Body of pancreas (tissue), 4 donors: ENCODE results near the gene ITGAX.

Experiments used
- POLR2A ChIP-seq, 3 donors: fragments of 450-650 bp; IDR thresholded peaks; one replicate each; pipeline ENCODE4 v1.6.1; 2016; ENCODE audit warnings: antibody characterized with exemption in 3 of 3, mild to moderate bottlenecking in 2 of 3
- TF ChIP-seq, protein P1 (sequence below), 7 experiments: fragments of 450-650 bp in 4 of 7; fragments of 200-600 bp in 3 of 7; sonication (generic) in 3 of 7; IDR thresholded peaks; one replicate each; pipeline ENCODE4 v1.5.1; 2016 to 2019; ENCODE audit warnings: antibody characterized with exemption in 7 of 7

DNA sequence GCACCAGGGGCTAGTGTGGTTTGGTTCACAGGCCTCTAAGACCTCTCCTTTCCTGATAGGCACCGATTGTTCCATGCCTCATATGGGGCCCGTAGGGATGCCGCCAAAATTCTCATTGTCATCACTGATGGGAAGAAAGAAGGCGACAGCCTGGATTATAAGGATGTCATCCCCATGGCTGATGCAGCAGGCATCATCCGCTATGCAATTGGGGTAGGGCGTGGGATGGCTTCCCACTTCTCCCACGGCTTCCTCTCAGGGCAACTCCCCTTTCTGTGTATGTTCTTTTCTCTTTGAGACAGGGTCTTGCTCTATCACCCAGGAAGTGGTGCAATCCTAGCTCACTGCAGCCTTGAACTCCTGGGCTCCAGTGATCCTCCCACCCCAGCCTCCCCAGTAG lies 5.3 kb downstream of the ITGAX start:
- TF ChIP-seq, protein P1, sequence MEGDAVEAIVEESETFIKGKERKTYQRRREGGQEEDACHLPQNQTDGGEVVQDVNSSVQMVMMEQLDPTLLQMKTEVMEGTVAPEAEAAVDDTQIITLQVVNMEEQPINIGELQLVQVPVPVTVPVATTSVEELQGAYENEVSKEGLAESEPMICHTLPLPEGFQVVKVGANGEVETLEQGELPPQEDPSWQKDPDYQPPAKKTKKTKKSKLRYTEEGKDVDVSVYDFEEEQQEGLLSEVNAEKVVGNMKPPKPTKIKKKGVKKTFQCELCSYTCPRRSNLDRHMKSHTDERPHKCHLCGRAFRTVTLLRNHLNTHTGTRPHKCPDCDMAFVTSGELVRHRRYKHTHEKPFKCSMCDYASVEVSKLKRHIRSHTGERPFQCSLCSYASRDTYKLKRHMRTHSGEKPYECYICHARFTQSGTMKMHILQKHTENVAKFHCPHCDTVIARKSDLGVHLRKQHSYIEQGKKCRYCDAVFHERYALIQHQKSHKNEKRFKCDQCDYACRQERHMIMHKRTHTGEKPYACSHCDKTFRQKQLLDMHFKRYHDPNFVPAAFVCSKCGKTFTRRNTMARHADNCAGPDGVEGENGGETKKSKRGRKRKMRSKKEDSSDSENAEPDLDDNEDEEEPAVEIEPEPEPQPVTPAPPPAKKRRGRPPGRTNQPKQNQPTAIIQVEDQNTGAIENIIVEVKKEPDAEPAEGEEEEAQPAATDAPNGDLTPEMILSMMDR (IDR thresholded peaks at IDR 0.05) = no peak
- no peak for TF ChIP-seq POLR2A (IDR thresholded peaks at IDR 0.05)
